CD14-positive monocyte (primary cell): ENCODE data around the gene ELAPOR2. TPM values are rescaled to one million over a fixed set of nuclear protein-coding genes. Genes with fewer than 3 reads are reported as not detected.

ENCODE experiments used
- DNase-seq, 3 donors: peaks; one replicate each; pipeline ENCODE4 v3.0.0-alpha.2; 2011 to 2022
- H2AFZ ChIP-seq: 2 replicates; pipeline ENCODE4 v1.6.0; 2012; ENCODE audit warnings: mild to moderate bottlenecking, low read depth, low read length, inconsistent platforms; ENCODE audit not compliant: insufficient read depth, poor library complexity, severe bottlenecking
- H3K27ac ChIP-seq, 2 donors: 1 replicate in 1 of 2; 2 replicates in 1 of 2; pipeline ENCODE4 v1.5.1; 2012 to 2013; ENCODE audit warnings: low read length in 2 of 2, control low read depth in 1 of 2, inconsistent platforms in 1 of 2, low read depth in 1 of 2, mild to moderate bottlenecking in 1 of 2
- H3K27me3 ChIP-seq, 2 donors: one replicate each; pipeline versions ENCODE4 v1.6.0 to v1.6.1; 2011 to 2013; ENCODE audit warnings: low read length in 2 of 2; ENCODE audit not compliant: control insufficient read depth in 2 of 2, insufficient read depth in 2 of 2
- H3K36me3 ChIP-seq, 2 donors: replicated peaks in 1 of 2; 1 replicate in 1 of 2; 2 replicates in 1 of 2; pipeline versions ENCODE4 v1.5.1 to v1.6.1; 2012 to 2013; ENCODE audit warnings: low read length in 2 of 2, control low read depth in 1 of 2, inconsistent platforms in 1 of 2, mild to moderate bottlenecking in 1 of 2; ENCODE audit not compliant: insufficient read depth in 2 of 2, control insufficient read depth in 1 of 2
- H3K4me1 ChIP-seq, 2 donors: 1 replicate in 1 of 2; 2 replicates in 1 of 2; pipeline versions ENCODE4 v1.5.1 to v1.6.1; 2012 to 2013; ENCODE audit warnings: low read length in 2 of 2, control low read depth in 1 of 2, inconsistent platforms in 1 of 2, mild to moderate bottlenecking in 1 of 2, moderate library complexity in 1 of 2; ENCODE audit not compliant: insufficient read depth in 2 of 2, control insufficient read depth in 1 of 2
- H3K4me2 ChIP-seq: replicated peaks from 2 replicates; pipeline ENCODE3; 2012; ENCODE audit warnings: low read length, moderate library complexity, mild to moderate bottlenecking; ENCODE audit not compliant: poor library complexity, severe bottlenecking; ENCODE audit errors: extremely low read depth
- H3K4me3 ChIP-seq, 3 experiments: fragments of 200-600 bp in 1 of 3; sonication (generic) in 1 of 3; replicated peaks in 1 of 3; 1 replicate in 2 of 3; 2 replicates in 1 of 3; pipeline ENCODE4 v1.5.1; 2011 to 2013; ENCODE audit warnings: low read length in 3 of 3, mild to moderate bottlenecking in 3 of 3, control low read depth in 2 of 3, low read depth in 2 of 3, inconsistent platforms in 1 of 3, moderate library complexity in 1 of 3
- H3K79me2 ChIP-seq: 2 replicates; pipeline ENCODE4 v1.6.0; 2012; ENCODE audit warnings: mild to moderate bottlenecking, control low read depth, inconsistent platforms, low read length, moderate library complexity; ENCODE audit not compliant: insufficient read depth
- H3K9ac ChIP-seq: 2 replicates; pipeline ENCODE4 v1.6.0; 2017; ENCODE audit warnings: low read length, mild to moderate bottlenecking; ENCODE audit not compliant: insufficient read depth, poor library complexity, severe bottlenecking
- H3K9me3 ChIP-seq, 2 donors: replicated peaks in 1 of 2; 1 replicate in 1 of 2; 2 replicates in 1 of 2; pipeline versions ENCODE4 v1.5.1 to v1.6.1; 2012 to 2013; ENCODE audit warnings: low read length in 2 of 2, control low read depth in 1 of 2; ENCODE audit not compliant: control insufficient read depth in 1 of 2, insufficient read depth in 1 of 2
- H4K20me1 ChIP-seq: 2 replicates; pipeline ENCODE4 v1.6.0; 2012; ENCODE audit warnings: mild to moderate bottlenecking, low read length, control low read depth, moderate library complexity; ENCODE audit not compliant: insufficient read depth
- H3K27ac Mint-ChIP-seq, 7 donors: one replicate each; pipeline ENCODE4 v1.8.0; 2020; ENCODE audit warnings: mild to moderate bottlenecking in 7 of 7, mixed read lengths in 7 of 7, moderate library complexity in 6 of 7, inconsistent platforms in 2 of 7
- H3K27me3 Mint-ChIP-seq, 3 donors: one replicate each; pipeline ENCODE4 v1.8.0; 2021 to 2022; ENCODE audit warnings: low read depth in 3 of 3, mild to moderate bottlenecking in 3 of 3, mixed read lengths in 3 of 3, moderate library complexity in 3 of 3, inconsistent platforms in 1 of 3
- H3K36me3 Mint-ChIP-seq, 2 donors: one replicate each; pipeline ENCODE4 v1.8.0; 2020; ENCODE audit warnings: mixed read lengths in 2 of 2, inconsistent platforms in 1 of 2, mild to moderate bottlenecking in 1 of 2
- H3K4me1 Mint-ChIP-seq: one replicate; pipeline ENCODE4 v1.8.0; 2020; ENCODE audit warnings: mild to moderate bottlenecking, mixed read lengths
- H3K4me3 Mint-ChIP-seq, 2 donors: one replicate each; pipeline ENCODE4 v1.8.0; 2020; ENCODE audit warnings: mild to moderate bottlenecking in 2 of 2, mixed read lengths in 2 of 2, moderate library complexity in 1 of 2
- H3K9me3 Mint-ChIP-seq, 7 donors: one replicate each; pipeline ENCODE4 v1.8.0; 2020 to 2022; ENCODE audit warnings: mixed read lengths in 7 of 7, mild to moderate bottlenecking in 6 of 7, moderate library complexity in 6 of 7, inconsistent platforms in 2 of 7
- CTCF ChIP-seq: fragments of 200-600 bp; IDR thresholded peaks from one replicate; pipeline ENCODE4 v1.8.0; 2022; ENCODE audit warnings: antibody characterized with exemption, mild to moderate bottlenecking
- WGBS: methylation state at CpG from one replicate; pipeline ENCODE4 v1.1.5; 2013; ENCODE audit warnings: missing lambda C conversion rate; ENCODE audit not compliant: insufficient coverage; 5-methylcytosine and 5-hydroxymethylcytosine counted together
- intact Hi-C, 2 donors: fragments of 100-400 bp; cut with micrococcal nuclease; formaldehyde crosslinking; loops; one replicate each; pipeline versions ENCODE4 v1.15.0 to v1.15.1; 2023
- polyA plus RNA-seq, 3 donors: library from polyadenylated mRNA; depleted of rRNA in 1 of 3; unstranded in 2 of 3; stranded (reverse) in 1 of 3; fragments of 300-500 nt in 2 of 3; fragments of >200 nt in 1 of 3; fragmentation: Illumina TruSeq in 2 of 3; gene quantifications; 1 replicate in 2 of 3; 2 replicates in 1 of 3; pipeline ENCODE4 v1.2.3, GENCODE V29; 2012 to 2021

Gene ELAPOR2
- polyA plus RNA-seq, 3 donors = 0.07 TPM; not detected in 2

- Histone ChIP-seq H4K20me1 (no peaks in the 10 kb centered on the region), H3K4me1 (no peaks in the 10 kb centered on the region), H3K4me3 (no peak overlapping the region), H2AFZ (no peak overlapping the region), H3K9ac (no peak overlapping the region), H3K79me2 (no peaks in the 10 kb centered on the region), H3K36me3 (no peaks in the 10 kb centered on the region), H3K9me3 (no peaks in the 10 kb centered on the region), H3K27me3 (no peaks in the 10 kb centered on the region), H3K27ac (no peak overlapping the region), H3K4me2 (no peak overlapping the region)
- Mint-ChIP-seq H3K9me3 (peaks cover 0 to 4% (median under 1%) of the 10 kb centered on the region in 7 donors), H3K36me3 (no peaks in the 10 kb centered on the region), H3K27me3 (peaks cover 0 to 2% (median 2%) of the 10 kb centered on the region in 3 donors), H3K27ac (no peak overlapping the region), H3K4me3 (no peak overlapping the region), H3K4me1 (no peaks in the 10 kb centered on the region)
- DNase-seq = no peak
- TF ChIP-seq CTCF = no peak
- WGBS = 100% methylated on average over 2 of the region's 5 CpGs
- intact Hi-C loops = no loop called here
Observed at GRCh38 chr7:87082675-87083074, 23.2 kb upstream of the ELAPOR2 start.

- H3K4me3 Mint-ChIP-seq = no peak overlapping the region
- no peak for DNase-seq
Observed at GRCh38 chr7:87075671-87076404, 16.4 kb upstream of the ELAPOR2 start.

More at GRCh38 chr7:87075671-87076404, 16.4 kb upstream of the ELAPOR2 start:
- Histone ChIP-seq H3K27ac (no peak overlapping the region), H3K79me2 (no peaks in the 10 kb centered on the region), H3K4me1 (no peaks in the 10 kb centered on the region), H3K9ac (no peak overlapping the region), H3K36me3 (no peaks in the 10 kb centered on the region), H3K27me3 (no peaks in the 10 kb centered on the region), H3K4me3 (no peak overlapping the region), H3K9me3 (no peaks in the 10 kb centered on the region), H2AFZ (no peak overlapping the region), H4K20me1 (no peaks in the 10 kb centered on the region), H3K4me2 (no peak overlapping the region)
- no CpG with 5 or more reads among the region's 2 CpGs for WGBS
- no peak overlapping the region for H3K27ac Mint-ChIP-seq
- H3K9me3 Mint-ChIP-seq = peaks cover 0 to 2% (median 0%) of the 10 kb centered on the region in 7 donors
- no peaks in the 10 kb centered on the region for H3K4me1 Mint-ChIP-seq
- intact Hi-C loops = no loop called here
- no peak for TF ChIP-seq CTCF
- peaks cover 0 to 2% (median 2%) of the 10 kb centered on the region in 3 donors for H3K27me3 Mint-ChIP-seq
- H3K36me3 Mint-ChIP-seq = no peaks in the 10 kb centered on the region
